SK-N-SH (cell line): ENCODE data around the gene AOAH. TPM values are rescaled to one million over a fixed set of nuclear protein-coding genes. Genes with fewer than 3 reads are reported as not detected.

ENCODE experiments used
- CTCF ChIA-PET: fragments of 300-600, 350-600 bp; formaldehyde crosslinking; extraction: SDS; loops from one replicate; lab custom pipeline; 2021; lab: Yijun Ruan, JAX
- POLR2A ChIA-PET: fragments of 350-600 bp; sonication (Branson Sonifier 250); formaldehyde crosslinking; extraction: SDS; loops from one replicate; lab custom pipeline; 2020; ENCODE audit warnings: antibody characterized with exemption, inconsistent platforms; lab: Yijun Ruan, JAX
- DNase-seq: peaks from one replicate; pipeline ENCODE4 v3.0.0; 2012
- H2AFZ ChIP-seq: fragments of 200-600 bp; sonication (generic); 2 replicates; pipeline ENCODE4 v1.8.1; 2016; ENCODE audit warnings: antibody characterized with exemption, mild to moderate bottlenecking, low read depth
- H3F3A ChIP-seq: fragments of 200-600 bp; sonication (generic); replicated peaks from 2 replicates; pipeline ENCODE3; 2016; ENCODE audit warnings: antibody characterized with exemption, mild to moderate bottlenecking; ENCODE audit not compliant: insufficient read depth
- H3K27ac ChIP-seq, 2 experiments: fragments of 200-500 bp in 1 of 2; fragments of 200-600 bp in 1 of 2; sonication (Bioruptor generic) in 1 of 2; sonication (generic), shearing (Covaris generic) in 1 of 2; 2 replicates each; pipeline versions ENCODE4 v1.5.1 to v1.6.1; 2014 to 2016; ENCODE audit warnings: low read depth in 2 of 2, inconsistent platforms in 1 of 2, low read length in 1 of 2, mild to moderate bottlenecking in 1 of 2, mixed read lengths in 1 of 2
- H3K27me3 ChIP-seq: fragments of 200-600 bp; sonication (generic), shearing (Covaris generic); 2 replicates; pipeline ENCODE4 v1.6.1; 2016; ENCODE audit warnings: mixed run types; ENCODE audit not compliant: insufficient read depth
- H3K36me3 ChIP-seq, 2 experiments: fragments of 200-500 bp in 1 of 2; fragments of 200-600 bp in 1 of 2; sonication (Bioruptor generic) in 1 of 2; sonication (generic) in 1 of 2; replicated peaks in 1 of 2; 2 replicates each; pipeline versions ENCODE3 to v1.5.1; 2014 to 2016; ENCODE audit warnings: low read length in 1 of 2, mild to moderate bottlenecking in 1 of 2; ENCODE audit not compliant: insufficient read depth in 2 of 2, control insufficient read depth in 1 of 2
- H3K4me1 ChIP-seq, 2 experiments: fragments of 200-500 bp in 1 of 2; fragments of 200-600 bp in 1 of 2; sonication (Bioruptor generic) in 1 of 2; sonication (generic), shearing (Covaris generic) in 1 of 2; 2 replicates each; pipeline versions ENCODE4 v1.5.1 to v1.6.1; 2014 to 2016; ENCODE audit warnings: low read depth in 1 of 2, low read length in 1 of 2, mixed run types in 1 of 2; ENCODE audit not compliant: insufficient read depth in 2 of 2, control insufficient read depth in 1 of 2
- H3K4me2 ChIP-seq: fragments of 200-600 bp; sonication (generic), shearing (Covaris generic); 2 replicates; pipeline ENCODE4 v1.6.1; 2017; ENCODE audit warnings: mixed run types
- H3K4me3 ChIP-seq, 2 experiments: fragments of 200-500 bp in 1 of 2; fragments of 200-600 bp in 1 of 2; sonication (Bioruptor generic) in 1 of 2; sonication (generic), shearing (Covaris generic) in 1 of 2; 2 replicates each; pipeline versions ENCODE4 v1.5.1 to v1.8.1; 2014 to 2016; ENCODE audit warnings: low read depth in 2 of 2, inconsistent platforms in 1 of 2, low read length in 1 of 2, mild to moderate bottlenecking in 1 of 2, mixed read lengths in 1 of 2, moderate library complexity in 1 of 2
- H3K79me2 ChIP-seq: fragments of 200-600 bp; sonication (generic); 2 replicates; pipeline ENCODE4 v1.8.1; 2017; ENCODE audit warnings: mild to moderate bottlenecking; ENCODE audit not compliant: insufficient read depth
- H3K9ac ChIP-seq: fragments of 200-600 bp; sonication (generic); 2 replicates; pipeline ENCODE4 v1.6.1; 2017; ENCODE audit warnings: mixed run types
- H3K9me2 ChIP-seq: fragments of 200-600 bp; sonication (generic); 2 replicates; pipeline ENCODE4 v1.6.1; 2017; ENCODE audit warnings: mixed run types
- H3K9me3 ChIP-seq: fragments of 200-600 bp; sonication (generic); 2 replicates; pipeline ENCODE4 v1.6.1; 2017; ENCODE audit warnings: mixed run types, mild to moderate bottlenecking, moderate library complexity
- H4K20me1 ChIP-seq: fragments of 200-600 bp; sonication (generic); 2 replicates; pipeline ENCODE4 v1.6.1; 2017; ENCODE audit warnings: mild to moderate bottlenecking, mixed run types; ENCODE audit not compliant: insufficient read depth
- CHD2 ChIP-seq: fragments of 150-350 bp; IDR thresholded peaks from 2 replicates; pipeline ENCODE4 v1.6.1; 2018; ENCODE audit warnings: low read length; ENCODE audit not compliant: partially characterized antibody
- ELF1 ChIP-seq: IDR thresholded peaks from 2 replicates; pipeline ENCODE4 v1.4.0; 2012
- FOSL2 ChIP-seq: IDR thresholded peaks from 2 replicates; pipeline ENCODE4 v1.4.0; 2012; ENCODE audit warnings: low read depth, mild to moderate bottlenecking, moderate library complexity, borderline replicate concordance
- FOXM1 ChIP-seq: IDR thresholded peaks from 2 replicates; pipeline ENCODE4 v1.4.0; 2012; ENCODE audit warnings: low read depth, mild to moderate bottlenecking
- GABPA ChIP-seq: IDR thresholded peaks from 2 replicates; pipeline ENCODE4 v1.4.0; 2012; ENCODE audit warnings: low read depth, mild to moderate bottlenecking
- GATA2 ChIP-seq: sonication (generic); formaldehyde crosslinking; IDR thresholded peaks from 2 replicates; pipeline ENCODE4 v1.5.0; 2020; ENCODE audit warnings: mild to moderate bottlenecking, missing genetic modification reagents
- IRF3 ChIP-seq: fragments of 150-350 bp; IDR thresholded peaks from 2 replicates; pipeline ENCODE4 v1.6.1; 2016; ENCODE audit warnings: mild to moderate bottlenecking, low read depth, low read length
- JUND ChIP-seq: IDR thresholded peaks from 2 replicates; pipeline ENCODE4 v1.4.0; 2012
- MEF2A ChIP-seq: IDR thresholded peaks from 2 replicates; pipeline ENCODE4 v1.4.0; 2012; ENCODE audit warnings: low read depth, borderline replicate concordance
- NRF1 ChIP-seq: IDR thresholded peaks from 2 replicates; pipeline ENCODE4 v1.6.1; 2012; ENCODE audit warnings: low read depth, mild to moderate bottlenecking, low read length
- PBX3 ChIP-seq: IDR thresholded peaks from 2 replicates; pipeline ENCODE4; 2012
- POLR2AphosphoS5 ChIP-seq: IDR thresholded peaks from 2 replicates; pipeline ENCODE4 v1.6.1; 2012; ENCODE audit warnings: low read depth, low read length
- REST ChIP-seq: IDR thresholded peaks from 2 replicates; pipeline ENCODE4 v1.6.1; 2012; ENCODE audit warnings: mild to moderate bottlenecking, low read depth, low read length, moderate library complexity
- RXRA ChIP-seq: IDR thresholded peaks from 2 replicates; pipeline ENCODE4 v1.4.0; 2012; ENCODE audit warnings: low read depth, mild to moderate bottlenecking, borderline replicate concordance
- SIN3A ChIP-seq: IDR thresholded peaks from 2 replicates; pipeline ENCODE4 v1.6.1; 2012; ENCODE audit warnings: low read depth, mild to moderate bottlenecking, low read length, moderate library complexity, borderline replicate concordance
- TCF12 ChIP-seq: IDR thresholded peaks from 2 replicates; pipeline ENCODE4 v1.4.0; 2012
- TEAD4 ChIP-seq: IDR thresholded peaks from 2 replicates; pipeline ENCODE4 v1.4.0; 2012; ENCODE audit warnings: mild to moderate bottlenecking, borderline replicate concordance; ENCODE audit not compliant: insufficient read depth
- YY1 ChIP-seq: IDR thresholded peaks from 2 replicates; pipeline ENCODE4 v1.4.0; 2012; ENCODE audit warnings: low read depth, mild to moderate bottlenecking
- ZBTB33 ChIP-seq: IDR thresholded peaks from 2 replicates; pipeline ENCODE4 v1.4.0; 2012; ENCODE audit warnings: low read depth, borderline replicate concordance
- WGBS: methylation state at CpG from one replicate; pipeline ENCODE4 v1.1.6; 2017; ENCODE audit warnings: low lambda C conversion rate; 5-methylcytosine and 5-hydroxymethylcytosine counted together
- polyA plus RNA-seq, 3 experiments: library from polyadenylated mRNA; depleted of rRNA; stranded (reverse); fragments of >200 nt; gene quantifications; 2 replicates each; pipeline ENCODE4 v1.2.3, GENCODE V29; 2012

AOAH gene
- polyA plus RNA-seq, 1 of the 3 experiments (the other 2 are of a cell fraction), result not detected

GRCh38 chr7:36568452-36568849, 155.8 kb downstream of the AOAH start (continued):
- TF ChIP-seq PBX3 (no peak), POLR2AphosphoS5 (no peak)

- DNase-seq, result no peak
- Histone ChIP-seq H4K20me1 (no peaks in the 10 kb centered on the region), H3K9me3 (no peaks in the 10 kb centered on the region), H3F3A (no peaks in the 10 kb centered on the region), H3K4me2 (no peak overlapping the region), H3K9me2 (no peaks in the 10 kb centered on the region), H3K79me2 (no peaks in the 10 kb centered on the region), H3K27me3 (peaks cover 5% of the 10 kb centered on the region; the same call in 1 of the 2 replicates), H3K9ac (no peak overlapping the region), H3K4me3 (no peak overlapping the region), H3K4me1 (peaks cover 0 to 8% of the 10 kb centered on the region in 2 experiments; a peak in 1 of 4 replicates), H3K36me3 (no peaks in the 10 kb centered on the region), H3K27ac (no peak overlapping the region), H2AFZ (no peak overlapping the region)
- ChIA-PET CTCF (interaction anchor here (1.4 kb wide), 1 partner anchor 614 kb away, joined by 4 read pairs; no protein-coding TSS in a partner anchor), POLR2A (no interaction called here)
- no peak for TF ChIP-seq TEAD4
- no peak for TF ChIP-seq POLR2AphosphoS5
- TF ChIP-seq PBX3, result no peak
- no peak for TF ChIP-seq FOSL2
- no peak for TF ChIP-seq IRF3
- no peak for TF ChIP-seq NRF1
- TF ChIP-seq ELF1, result no peak
- TF ChIP-seq YY1, result no peak
- TF ChIP-seq GABPA, result no peak
- TF ChIP-seq REST, result no peak
- TF ChIP-seq CHD2, result no peak
- no peak for TF ChIP-seq SIN3A
- TF ChIP-seq MEF2A, result no peak
- no peak for TF ChIP-seq FOXM1
- no peak for TF ChIP-seq RXRA
- TF ChIP-seq GATA2 (CRISPR knock-in tag), result no peak
- TF ChIP-seq ZBTB33, result no peak
- TF ChIP-seq JUND, result no peak
- TF ChIP-seq TCF12, result no peak
- WGBS, result 63% methylated on average over 7 of the region's 7 CpGs
Observed at GRCh38 chr7:36567699-36568451, 156.4 kb downstream of the AOAH start.
